ENCODE results near the gene LRRC2. TPM values are rescaled to one million over a fixed set of nuclear protein-coding genes. Genes with fewer than 3 reads are reported as not detected.
"Not testable (repeated sequence)": the region's sequence is repeated elsewhere in the genome, so short reads cannot be mapped to it uniquely, and the experiment has no call there.

LRRC2 gene
- total RNA-seq, 4 donors from 2014 or later: 0.59 to 1.5 (median 0.60) TPM; not detected in 1

GRCh38 chr3:46524832-46525231 lies 41.3 kb downstream of the LRRC2 start:
- 85 to 88% methylated on average over 3 of the region's 3 CpGs for WGBS, 2 donors
- Histone ChIP-seq H3K9me3 (no peaks in the 10 kb centered on the region), H3K36me3 (no peaks in the 10 kb centered on the region), H3K27ac (no peak overlapping the region), H3K27me3 (no peaks in the 10 kb centered on the region), H3K4me3 (no peak overlapping the region), H3K4me1 (no peaks in the 10 kb centered on the region)
- TF ChIP-seq POLR2A (IDR thresholded peaks at IDR 0.05) (no peak), CTCF (IDR thresholded peaks at IDR 0.05) (no peak), EP300 (IDR thresholded peaks at IDR 0.05) (no peak)
- no peak for DNase-seq (ENCODE audit: low spot score in 2 of 2)

- no peak for DNase-seq (ENCODE audit: low spot score in 2 of 2)
- H3K4me1 ChIP-seq: no peaks in the 10 kb centered on the region
- WGBS, 2 donors: 74 to 83% methylated on average over 3 of the region's 3 CpGs
- TF ChIP-seq CTCF (IDR thresholded peaks at IDR 0.05) (no peak), POLR2A (IDR thresholded peaks at IDR 0.05) (no peak), EP300 (IDR thresholded peaks at IDR 0.05) (no peak)
- no peaks in the 10 kb centered on the region for H3K27me3 ChIP-seq
- no peaks in the 10 kb centered on the region for H3K36me3 ChIP-seq
- H3K9me3 ChIP-seq: no peaks in the 10 kb centered on the region
- no peak overlapping the region for H3K27ac ChIP-seq
- no peak overlapping the region for H3K4me3 ChIP-seq
Measured at GRCh38 chr3:46524008-46524407, 42.1 kb downstream of the LRRC2 start.

GRCh38 chr3:46523556-46523955 lies 42.5 kb downstream of the LRRC2 start:
- no peak for TF ChIP-seq CTCF (IDR thresholded peaks at IDR 0.05)
- TF ChIP-seq EP300 (IDR thresholded peaks at IDR 0.05): no peak
- no peak for TF ChIP-seq POLR2A (IDR thresholded peaks at IDR 0.05)
- Histone ChIP-seq H3K4me3 (no peak overlapping the region), H3K36me3 (no peaks in the 10 kb centered on the region), H3K27me3 (no peaks in the 10 kb centered on the region), H3K27ac (no peak overlapping the region), H3K4me1 (no peaks in the 10 kb centered on the region), H3K9me3 (no peaks in the 10 kb centered on the region)
- 89 to 92% methylated on average over 2 of the region's 2 CpGs for WGBS, 2 donors
- DNase-seq (ENCODE audit: low spot score in 2 of 2): no peak

- H3K9me3 ChIP-seq; H3K27ac ChIP-seq; DNase-seq (ENCODE audit: low spot score in 2 of 2); H3K27me3 ChIP-seq; H3K4me3 ChIP-seq; H3K36me3 ChIP-seq; H3K4me1 ChIP-seq: not testable (repeated sequence)
- WGBS, 2 donors: 81 to 93% methylated on average over 4 of the region's 4 CpGs
Measured at GRCh38 chr3:46522201-46522600, 43.9 kb downstream of the LRRC2 start.

GRCh38 chr3:46521096-46521495 lies 45.0 kb downstream of the LRRC2 start:
- Histone ChIP-seq H3K9me3 (no peaks in the 10 kb centered on the region), H3K4me3 (no peak overlapping the region), H3K27me3 (no peaks in the 10 kb centered on the region), H3K27ac (no peak overlapping the region), H3K4me1 (no peaks in the 10 kb centered on the region), H3K36me3 (no peaks in the 10 kb centered on the region)
- WGBS, 2 donors: 84 to 88% methylated on average over 9 of the region's 9 CpGs
- TF ChIP-seq EP300 (IDR thresholded peaks at IDR 0.05) (no peak), CTCF (IDR thresholded peaks at IDR 0.05) (no peak), POLR2A (IDR thresholded peaks at IDR 0.05) (no peak)
- DNase-seq (ENCODE audit: low spot score in 2 of 2): no peak

GRCh38 chr3:46520531-46520930 lies 45.6 kb downstream of the LRRC2 start:
- Histone ChIP-seq H3K27ac (no peak overlapping the region), H3K36me3 (no peaks in the 10 kb centered on the region), H3K27me3 (no peaks in the 10 kb centered on the region), H3K4me3 (no peak overlapping the region), H3K9me3 (no peaks in the 10 kb centered on the region), H3K4me1 (no peaks in the 10 kb centered on the region)
- 87 to 88% methylated on average over 3 of the region's 3 CpGs for WGBS, 2 donors
- TF ChIP-seq POLR2A (IDR thresholded peaks at IDR 0.05): no peak
- no peak for TF ChIP-seq EP300 (IDR thresholded peaks at IDR 0.05)
- no peak for TF ChIP-seq CTCF (IDR thresholded peaks at IDR 0.05)
- DNase-seq (ENCODE audit: low spot score in 2 of 2): no peak

All from tibial nerve (tissue), 4 donors.